ENCODE measurements around the gene SUGCT.

- TF ChIP-seq ARID2 (IDR thresholded peaks at IDR 0.05) (no peak), YY1 (IDR thresholded peaks at IDR 0.05; ENCODE audit: borderline replicate concordance in 1 of 3, control insufficient read depth in 1 of 3, extremely low read depth in 1 of 3, insufficient read depth in 3 of 3, insufficient read length in 1 of 3, insufficient replicate concordance in 2 of 3, low read depth in 1 of 3, low read length in 2 of 3) (no peak), SAP30 (IDR thresholded peaks at IDR 0.05; ENCODE audit: borderline replicate concordance, insufficient read depth, low read depth, low read length, poor library complexity, severe bottlenecking) (no peak), CEBPB (tag; IDR thresholded peaks at IDR 0.05) (no peak), ELF1 (tag; IDR thresholded peaks at IDR 0.05) (no peak), NCOA1 (IDR thresholded peaks at IDR 0.05; ENCODE audit: low read depth) (no peak), LARP7 (IDR thresholded peaks at IDR 0.05) (no peak), ETV6 (IDR thresholded peaks at IDR 0.05; ENCODE audit: borderline replicate concordance in 1 of 2, low read depth in 2 of 2, low read length in 1 of 2) (no peak), ETV6 (CRISPR knock-in tag; IDR thresholded peaks at IDR 0.05; ENCODE audit: borderline replicate concordance) (no peak), ZNF354B (CRISPR knock-in tag; IDR thresholded peaks at IDR 0.05) (no peak)
Measured at GRCh38 chr7:40811666-40812065, 676.9 kb downstream of the SUGCT start.

Data from K562 (cell line).